GM18502 (cell line): ENCODE data around the gene ADRB2.
A peak's percentile ranks its signal among the peaks of the same experiment; 100 is the strongest.
"Not testable (repeated sequence)": the region's sequence is repeated elsewhere in the genome, so short reads cannot be mapped to it uniquely, and the experiment has no call there.

ENCODE experiments used
- ATAC-seq: cut with Tn5 transposase; IDR thresholded peaks from one replicate; pipeline ENCODE4 v1.9.1; 2021; ENCODE audit warnings: mild to moderate bottlenecking; ENCODE audit not compliant: unreplicated experiment, poor library complexity

The ADRB2 gene

DNA sequence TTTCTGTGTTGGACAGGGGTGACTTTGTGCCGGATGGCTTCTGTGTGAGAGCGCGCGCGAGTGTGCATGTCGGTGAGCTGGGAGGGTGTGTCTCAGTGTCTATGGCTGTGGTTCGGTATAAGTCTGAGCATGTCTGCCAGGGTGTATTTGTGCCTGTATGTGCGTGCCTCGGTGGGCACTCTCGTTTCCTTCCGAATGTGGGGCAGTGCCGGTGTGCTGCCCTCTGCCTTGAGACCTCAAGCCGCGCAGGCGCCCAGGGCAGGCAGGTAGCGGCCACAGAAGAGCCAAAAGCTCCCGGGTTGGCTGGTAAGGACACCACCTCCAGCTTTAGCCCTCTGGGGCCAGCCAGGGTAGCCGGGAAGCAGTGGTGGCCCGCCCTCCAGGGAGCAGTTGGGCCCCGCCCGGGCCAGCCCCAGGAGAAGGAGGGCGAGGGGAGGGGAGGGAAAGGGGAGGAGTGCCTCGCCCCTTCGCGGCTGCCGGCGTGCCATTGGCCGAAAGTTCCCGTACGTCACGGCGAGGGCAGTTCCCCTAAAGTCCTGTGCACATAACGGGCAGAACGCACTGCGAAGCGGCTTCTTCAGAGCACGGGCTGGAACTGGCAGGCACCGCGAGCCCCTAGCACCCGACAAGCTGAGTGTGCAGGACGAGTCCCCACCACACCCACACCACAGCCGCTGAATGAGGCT, at the start of gene ADRB2:
TSS of gene ADRB2 (plus strand) at position 559 of the 686 bp plus-strand sequence. CDS start 221 bp downstream, outside the sequence.
- peak; percentile 96 for ATAC-seq

DNA sequence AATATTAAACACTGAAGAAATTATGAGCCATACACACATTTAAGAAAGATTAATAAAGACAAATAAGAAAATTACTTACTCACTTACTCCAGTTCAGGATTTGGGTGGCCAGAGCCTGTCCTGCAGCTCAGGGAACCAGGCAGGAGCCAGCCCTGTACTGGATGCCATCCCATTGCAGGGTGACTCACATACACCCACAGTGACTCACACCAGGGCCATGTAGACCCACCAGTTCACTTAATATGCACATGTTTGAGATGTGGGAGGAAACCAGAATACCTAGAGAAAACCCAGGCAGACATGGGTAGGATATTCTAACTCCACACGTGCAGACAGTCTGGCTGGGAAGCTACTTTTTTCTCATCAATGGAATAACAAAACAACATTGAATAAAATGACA, 49.6 kb upstream of the ADRB2 start:
- no peak for ATAC-seq

DNA sequence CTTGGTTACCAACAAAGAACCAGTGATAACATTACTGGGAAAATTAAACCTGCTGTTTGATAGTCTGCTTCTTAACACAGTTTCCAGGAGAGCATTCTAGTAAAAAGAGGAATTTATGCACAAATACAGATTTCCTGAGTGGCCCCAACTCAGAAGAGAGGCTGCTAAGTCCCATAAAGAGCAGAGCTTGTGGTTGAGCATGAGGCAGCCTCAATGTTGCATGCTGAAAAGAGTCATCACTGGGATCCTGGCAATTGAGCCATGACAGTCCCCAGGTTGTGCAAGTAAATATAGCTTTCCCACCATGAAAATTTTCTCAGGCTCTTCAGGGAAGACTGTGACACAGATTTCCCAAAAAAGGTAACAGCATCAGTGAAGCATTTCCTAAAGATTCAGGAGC, 47.5 kb upstream of the ADRB2 start:
- no peak for ATAC-seq

DNA sequence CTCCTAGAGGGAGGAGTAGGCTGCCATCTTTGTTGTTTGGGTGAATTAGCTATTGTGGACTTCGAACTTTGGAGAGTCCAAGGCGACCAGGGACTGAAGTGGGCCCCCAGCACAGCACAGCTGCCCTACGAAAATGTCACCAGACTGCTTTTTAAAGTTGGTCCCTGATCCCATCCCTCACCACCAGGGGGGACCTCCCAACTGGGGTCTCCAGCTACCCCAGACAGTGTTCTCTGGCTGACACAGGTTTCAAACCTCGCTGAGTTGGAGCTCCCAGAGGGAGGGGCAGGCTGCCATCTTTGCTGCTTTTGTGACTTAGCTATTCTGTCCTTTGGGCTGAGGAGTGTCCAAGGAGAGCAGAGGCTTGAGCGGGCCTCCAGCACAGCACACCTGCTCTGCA, 45.7 kb upstream of the ADRB2 start:
- no peak for ATAC-seq

DNA sequence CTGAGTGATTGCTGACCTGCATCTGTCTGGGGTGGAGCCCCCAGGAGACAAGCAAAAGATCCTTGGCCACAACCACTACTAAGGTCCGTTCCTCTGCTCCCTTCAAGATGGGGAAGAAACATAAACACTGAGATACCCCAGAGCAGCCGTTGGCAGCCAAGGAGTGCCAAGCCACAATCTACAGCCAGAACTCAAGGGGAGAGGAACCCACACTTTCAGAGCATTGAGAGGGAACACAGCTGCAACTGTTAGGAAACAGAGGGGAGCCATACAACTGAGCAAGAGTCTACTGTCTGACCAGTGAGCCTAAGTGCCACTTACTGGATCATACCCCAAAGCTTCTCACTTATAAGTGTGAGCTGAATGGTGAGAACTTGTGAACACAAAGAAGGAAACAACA, 44.6 kb upstream of the ADRB2 start:
- ATAC-seq, result no peak

DNA sequence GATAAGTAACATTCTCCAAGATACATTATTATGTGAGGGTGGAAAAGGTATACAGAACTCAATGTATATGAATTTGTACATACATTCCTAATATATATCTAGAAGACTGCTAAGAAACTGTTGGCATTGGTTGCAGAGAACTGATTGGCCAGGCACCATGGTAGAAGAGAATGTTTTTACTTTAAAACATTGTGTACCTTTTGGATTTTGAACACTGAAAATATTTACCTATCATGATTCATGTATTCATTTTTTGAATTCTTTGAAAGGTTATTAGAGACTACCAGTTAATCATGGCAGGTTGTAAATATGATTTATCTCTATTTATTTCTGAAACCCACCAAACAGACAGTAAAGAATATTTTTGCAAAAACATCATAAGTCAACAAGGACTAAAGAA, 41.2 kb upstream of the ADRB2 start:
- no peak for ATAC-seq

- ATAC-seq, result no peak
Observed at GRCh38 chr5:148786456-148786855, 40.0 kb upstream of the ADRB2 start.

- ATAC-seq, result no peak
Observed at GRCh38 chr5:148788636-148789035, 37.8 kb upstream of the ADRB2 start.

GRCh38 chr5:148790545-148791333, 35.7 kb upstream of the ADRB2 start:
- ATAC-seq, result peak; percentile 39

DNA sequence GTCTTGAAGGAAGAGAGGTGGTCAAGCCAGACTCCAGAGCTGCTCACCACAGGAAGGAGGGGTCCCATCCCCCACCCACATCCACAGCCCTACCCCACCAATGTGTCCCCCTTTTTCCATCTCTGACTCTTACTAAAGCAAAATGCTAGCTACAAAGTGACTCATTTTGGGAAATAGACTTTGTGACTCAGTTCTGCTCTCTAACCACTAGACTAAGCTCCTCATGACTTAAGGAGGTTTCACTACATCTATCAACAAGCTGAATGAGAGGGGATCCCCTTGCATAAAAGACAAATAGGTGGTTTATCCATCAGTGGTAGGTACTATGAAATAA, 35.1 kb upstream of the ADRB2 start:
- ATAC-seq, result peak; percentile 98

DNA sequence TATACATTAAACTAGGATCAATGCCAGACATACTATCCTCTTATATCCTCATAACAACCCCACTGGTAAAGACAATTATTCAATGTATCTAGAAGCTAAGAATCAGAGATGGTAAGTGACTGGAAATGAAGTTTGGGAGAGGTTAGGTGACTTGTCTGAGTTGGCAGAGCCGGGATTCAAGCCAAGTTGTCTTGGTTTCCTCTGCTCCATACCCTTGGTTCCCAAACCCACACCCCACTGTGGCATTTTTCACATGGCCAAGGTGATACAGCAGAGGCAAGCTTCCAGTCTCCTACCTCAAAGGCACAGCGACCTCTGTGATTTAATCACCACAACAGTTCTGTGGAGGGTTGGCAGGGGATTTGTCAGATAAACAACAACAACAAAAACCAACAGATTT, 34.7 kb upstream of the ADRB2 start:
- ATAC-seq, result peak; percentile 1

DNA sequence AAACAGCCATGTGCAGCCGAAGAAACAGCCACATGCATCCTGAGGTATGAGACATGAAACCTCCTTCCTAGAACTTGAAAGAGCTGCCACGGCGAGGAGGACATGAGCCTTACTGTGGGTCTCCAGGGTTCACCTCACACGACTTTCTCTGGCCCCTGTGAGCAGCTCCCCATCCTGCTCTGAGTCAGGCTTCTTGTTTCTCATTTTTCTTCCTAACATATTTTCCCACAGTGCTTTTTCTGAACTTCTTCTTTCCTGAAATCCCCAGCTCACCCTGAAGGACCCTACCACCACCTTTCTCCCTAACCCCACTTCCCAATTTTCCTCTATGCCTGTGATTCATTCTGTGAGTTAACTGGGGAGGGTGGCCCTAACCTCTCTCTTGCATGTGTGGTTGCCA, 33.7 kb upstream of the ADRB2 start:
- no peak for ATAC-seq

- no peak for ATAC-seq
Observed at GRCh38 chr5:148793261-148793660, 33.1 kb upstream of the ADRB2 start.

DNA sequence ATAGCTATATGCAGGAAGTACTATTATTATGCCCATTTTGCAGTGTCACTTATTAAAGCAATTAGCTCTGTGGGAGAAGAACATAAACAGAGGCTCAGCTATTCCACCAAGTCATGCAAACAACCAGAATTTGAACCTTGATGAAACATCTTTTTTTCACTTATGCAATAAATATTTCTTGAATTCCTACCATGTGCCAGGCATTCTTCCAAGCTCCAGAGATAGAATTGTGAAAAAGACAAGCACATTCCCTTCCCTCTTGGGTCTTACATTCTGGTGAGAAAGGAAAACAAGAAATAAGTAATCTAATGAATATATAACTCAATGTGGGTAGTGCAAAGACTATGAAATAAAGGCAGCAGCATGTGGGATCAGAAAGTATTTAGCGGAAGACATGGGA, 32.1 kb upstream of the ADRB2 start:
- ATAC-seq, result no peak

GRCh38 chr5:148794729-148795561, 31.5 kb upstream of the ADRB2 start:
- no peak for ATAC-seq

DNA sequence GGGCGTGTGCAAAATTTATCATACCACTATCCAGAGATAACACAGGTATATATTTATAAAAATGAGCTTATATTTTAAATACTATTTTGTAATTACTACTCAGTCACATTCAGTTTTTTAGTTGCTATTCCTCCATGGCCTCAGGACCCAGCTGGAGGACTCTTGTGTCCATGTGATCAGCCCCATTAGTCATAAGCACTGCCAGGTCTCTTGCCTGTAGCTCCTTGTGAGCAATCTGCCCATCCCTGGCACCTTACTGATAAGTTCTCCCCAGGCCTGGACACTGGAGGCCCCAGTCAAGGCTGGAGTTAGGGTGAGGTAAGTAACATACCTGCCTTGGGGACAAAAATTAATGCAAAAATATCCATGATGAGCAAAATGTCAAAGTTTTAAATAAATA, 29.5 kb upstream of the ADRB2 start:
- ATAC-seq, result no peak

GRCh38 chr5:148798786-148799185, 27.6 kb upstream of the ADRB2 start:
- no peak for ATAC-seq

- no peak for ATAC-seq
Observed at GRCh38 chr5:148799737-148800527, 26.5 kb upstream of the ADRB2 start.

DNA sequence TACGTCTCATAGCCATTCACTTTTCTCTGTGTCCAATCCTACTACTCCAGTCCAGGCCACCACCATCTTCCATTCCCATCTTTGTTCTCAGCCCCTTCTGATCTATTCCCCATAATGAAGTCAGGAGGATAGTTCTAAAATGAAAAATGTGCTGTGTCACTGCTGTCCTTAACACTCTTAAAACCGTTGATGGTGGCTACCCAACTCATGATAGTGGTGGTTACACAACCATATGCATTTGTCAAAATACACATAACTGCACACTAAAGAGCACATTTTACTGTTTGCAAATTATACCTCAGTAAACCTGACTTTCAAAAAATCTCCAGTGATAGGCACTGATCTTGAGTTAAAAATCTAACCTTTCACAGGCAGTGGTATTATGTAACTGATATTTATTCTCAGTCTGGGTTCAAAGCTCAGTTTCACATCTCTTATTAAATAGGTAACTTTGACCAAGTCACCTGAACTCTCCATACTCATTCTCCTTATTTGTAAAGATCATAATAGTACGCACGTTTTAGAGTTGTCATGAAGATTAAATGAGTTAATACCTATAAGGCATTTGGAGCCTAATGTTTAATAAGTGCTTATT, 24.6 kb upstream of the ADRB2 start:
- ATAC-seq, result no peak

DNA sequence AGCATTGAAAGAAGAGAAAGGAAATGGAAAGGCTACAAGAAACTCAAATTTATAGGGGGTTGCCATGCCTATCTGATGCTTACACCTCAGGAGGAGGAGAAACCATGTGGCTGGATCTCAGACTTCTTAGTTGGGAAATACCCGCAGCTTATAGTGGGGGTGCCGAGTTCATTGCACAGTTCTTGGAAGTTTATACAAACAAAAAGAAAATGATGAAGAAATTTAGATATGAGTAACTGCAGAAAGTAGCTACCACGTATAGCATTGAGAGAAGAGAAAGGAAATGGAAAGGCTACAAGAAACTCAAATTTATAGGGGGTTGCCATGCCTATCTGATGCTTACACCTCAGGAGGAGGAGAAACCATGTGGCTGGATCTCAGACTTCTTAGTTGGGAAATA, 23.0 kb upstream of the ADRB2 start:
- not testable (repeated sequence) for ATAC-seq
